ENCODE data around the gene PLET1.
A peak's percentile ranks its signal among the peaks of the same experiment; 100 is the strongest.

Gene PLET1

DNA sequence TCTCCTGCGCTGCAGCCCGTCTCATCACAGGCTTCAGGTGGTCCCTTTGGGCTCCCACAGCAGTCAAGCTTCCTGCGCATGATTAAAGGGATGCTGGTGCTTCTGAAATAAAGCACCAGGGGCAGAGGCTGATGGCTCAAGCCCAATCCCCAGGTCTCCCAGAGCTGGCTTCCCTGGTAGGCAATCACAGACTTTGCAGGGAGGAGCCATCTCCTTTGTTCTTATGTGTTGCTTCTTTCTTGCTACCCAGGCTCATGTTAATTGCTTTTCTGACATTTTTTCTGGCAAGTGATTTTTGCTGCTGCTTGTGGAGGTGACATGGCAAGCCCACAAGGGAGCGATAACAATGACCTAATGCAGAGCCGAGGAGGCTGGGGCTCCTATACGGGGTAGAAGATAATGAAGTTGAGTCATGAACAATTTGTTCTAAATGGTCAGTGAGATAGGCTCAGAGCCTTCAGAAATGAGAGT lies 25.2 kb upstream of the PLET1 start:
- no peak for DNase-seq (ENCODE audit: low read depth in 2 of 3, low spot score in 2 of 3)

DNA sequence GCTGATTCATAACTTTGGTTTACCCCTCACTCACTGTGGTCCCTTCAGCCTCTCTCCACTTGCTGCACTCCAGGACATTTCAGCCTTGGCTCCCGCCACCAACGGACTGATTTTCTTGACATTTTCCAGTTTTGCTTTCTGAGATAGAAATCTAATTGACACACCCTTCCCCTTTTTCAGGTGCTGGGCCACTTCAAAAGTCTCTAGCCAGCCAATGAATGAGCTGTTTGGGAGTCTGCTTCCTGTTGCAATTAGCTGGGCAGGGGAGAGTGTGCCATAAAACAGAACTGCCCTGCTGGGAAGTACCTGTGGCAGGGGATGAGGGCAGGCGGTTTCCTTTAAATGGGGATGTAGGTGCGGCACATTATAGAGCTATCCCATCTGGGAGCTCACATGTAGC lies 21.1 kb upstream of the PLET1 start:
- no peak for DNase-seq (ENCODE audit: low read depth in 2 of 3, low spot score in 2 of 3)

DNA sequence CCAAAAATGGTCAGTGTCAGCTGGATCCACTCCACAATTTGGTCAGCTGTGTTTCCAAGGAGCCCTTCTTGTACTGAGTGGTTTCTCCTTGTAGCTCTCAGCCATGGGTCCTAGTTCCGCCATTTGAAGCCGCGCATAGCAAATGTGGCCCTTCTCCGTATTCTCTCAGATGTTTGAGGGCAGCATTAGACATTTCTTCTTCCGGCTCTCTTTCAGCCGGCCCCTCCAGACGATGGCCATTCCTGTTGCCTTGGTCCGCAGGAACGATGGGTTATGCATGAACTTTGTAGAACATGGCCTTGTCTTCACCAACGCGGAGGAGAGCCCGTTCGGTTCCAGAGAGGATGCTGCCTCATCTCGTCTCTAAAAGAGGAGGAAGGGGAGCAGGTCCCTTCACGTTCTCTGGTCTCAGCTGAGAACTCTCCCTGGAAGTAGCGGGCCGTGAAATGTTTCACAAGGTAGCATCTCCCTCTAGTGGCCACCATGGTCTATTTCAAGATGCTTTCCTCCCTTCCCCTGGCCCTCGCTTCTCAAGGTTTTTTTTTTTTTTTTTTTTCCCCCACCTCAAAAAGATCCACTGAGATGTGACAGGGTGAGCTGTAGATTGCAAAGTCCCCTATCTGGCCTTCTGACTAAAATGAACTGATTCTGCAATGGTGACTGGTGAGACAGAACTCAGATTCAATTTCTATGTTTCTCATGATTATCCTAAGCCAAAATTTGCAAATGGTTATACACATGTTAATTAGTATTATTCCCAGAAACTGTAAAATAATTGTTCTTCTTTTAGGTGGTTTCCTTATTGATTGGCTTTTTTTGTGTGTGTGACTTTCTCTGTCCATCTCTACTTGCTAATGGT lies 19.8 kb upstream of the PLET1 start:
- DNase-seq (ENCODE audit: low read depth in 2 of 3, low spot score in 2 of 3), result peak in 2 of 3 experiments; percentile 40 to 44

DNA sequence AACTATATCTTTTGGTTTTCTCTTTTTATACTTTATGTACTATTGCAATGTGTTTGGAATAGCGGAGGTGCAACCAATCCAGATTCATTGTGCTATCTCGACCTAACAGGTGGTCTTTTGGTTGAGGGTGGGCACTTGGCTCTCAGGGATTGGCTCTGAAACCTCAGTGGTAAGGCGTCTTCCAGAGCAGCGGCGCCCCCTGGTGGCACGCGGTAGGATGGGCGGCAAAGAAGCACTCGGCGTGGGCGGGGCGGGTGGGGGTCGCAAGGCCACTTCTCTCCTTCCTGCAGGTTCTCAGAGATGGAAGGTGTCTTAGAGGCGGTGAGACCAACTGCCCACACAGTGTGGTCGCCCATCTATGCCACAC lies 19.2 kb upstream of the PLET1 start:
- peak; percentile 46 to 77 (median 70) for DNase-seq (ENCODE audit: low read depth in 2 of 3, low spot score in 2 of 3)

DNA sequence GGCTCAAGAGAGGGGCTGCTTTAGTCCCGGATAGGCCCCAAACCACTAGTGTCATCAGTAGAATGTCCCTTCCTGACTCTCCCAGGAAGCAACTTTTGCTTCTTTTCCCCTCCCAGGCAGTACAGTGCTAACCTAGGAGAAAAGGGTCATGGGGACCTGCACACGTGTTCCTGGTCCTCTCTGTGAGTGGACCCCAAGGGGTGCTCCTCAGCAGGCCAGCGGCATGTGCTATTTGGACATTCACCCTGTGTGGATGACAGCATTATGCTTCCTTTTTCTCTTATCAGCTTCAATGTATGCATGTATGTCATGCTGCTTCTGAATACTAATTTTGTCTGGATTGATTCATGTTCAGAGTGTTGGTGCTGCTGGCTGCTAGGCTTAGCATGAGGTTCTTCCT lies 18.1 kb upstream of the PLET1 start:
- DNase-seq (ENCODE audit: low read depth in 2 of 3, low spot score in 2 of 3), result no peak

DNA sequence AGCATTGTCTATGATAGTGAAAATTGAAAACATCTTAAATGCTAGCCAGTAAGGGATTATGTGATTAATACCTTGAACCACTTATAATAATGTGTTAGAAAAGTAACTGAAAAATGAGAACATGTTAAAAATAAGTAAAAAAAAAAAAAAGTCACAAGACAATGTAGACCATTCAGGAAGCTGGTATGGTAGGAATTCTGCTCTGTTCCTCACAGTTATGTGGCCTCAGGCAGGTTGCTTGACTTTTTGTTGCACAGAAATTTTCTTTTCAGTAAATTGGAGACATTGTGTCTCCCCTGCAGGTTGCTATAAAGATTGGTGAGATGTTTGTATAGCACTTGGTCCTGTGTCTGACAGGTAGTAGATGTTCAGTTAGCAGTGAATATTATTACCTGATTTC lies 17.3 kb upstream of the PLET1 start:
- DNase-seq (ENCODE audit: low read depth in 2 of 3, low spot score in 2 of 3), result no peak

DNA sequence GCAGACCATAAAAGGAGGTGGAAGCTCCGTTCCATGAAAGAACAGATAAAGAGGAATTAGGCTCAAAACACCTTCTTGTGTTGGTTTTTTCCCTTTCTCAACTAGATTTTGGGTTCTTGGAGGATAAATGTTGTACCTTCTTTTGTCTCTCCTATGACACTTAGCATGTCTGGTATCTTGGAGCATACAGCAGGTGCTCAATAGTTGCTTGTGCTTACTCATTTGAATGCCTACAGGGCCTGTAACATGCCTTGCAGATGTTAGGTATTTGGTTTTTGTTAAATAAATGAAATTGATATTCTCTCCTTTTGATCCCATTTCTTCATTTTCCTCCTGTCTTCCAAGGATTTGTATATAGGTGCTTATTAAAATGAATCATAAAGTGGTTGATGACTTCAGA lies 16.4 kb upstream of the PLET1 start:
- DNase-seq (ENCODE audit: low read depth in 2 of 3, low spot score in 2 of 3), result no peak

DNA sequence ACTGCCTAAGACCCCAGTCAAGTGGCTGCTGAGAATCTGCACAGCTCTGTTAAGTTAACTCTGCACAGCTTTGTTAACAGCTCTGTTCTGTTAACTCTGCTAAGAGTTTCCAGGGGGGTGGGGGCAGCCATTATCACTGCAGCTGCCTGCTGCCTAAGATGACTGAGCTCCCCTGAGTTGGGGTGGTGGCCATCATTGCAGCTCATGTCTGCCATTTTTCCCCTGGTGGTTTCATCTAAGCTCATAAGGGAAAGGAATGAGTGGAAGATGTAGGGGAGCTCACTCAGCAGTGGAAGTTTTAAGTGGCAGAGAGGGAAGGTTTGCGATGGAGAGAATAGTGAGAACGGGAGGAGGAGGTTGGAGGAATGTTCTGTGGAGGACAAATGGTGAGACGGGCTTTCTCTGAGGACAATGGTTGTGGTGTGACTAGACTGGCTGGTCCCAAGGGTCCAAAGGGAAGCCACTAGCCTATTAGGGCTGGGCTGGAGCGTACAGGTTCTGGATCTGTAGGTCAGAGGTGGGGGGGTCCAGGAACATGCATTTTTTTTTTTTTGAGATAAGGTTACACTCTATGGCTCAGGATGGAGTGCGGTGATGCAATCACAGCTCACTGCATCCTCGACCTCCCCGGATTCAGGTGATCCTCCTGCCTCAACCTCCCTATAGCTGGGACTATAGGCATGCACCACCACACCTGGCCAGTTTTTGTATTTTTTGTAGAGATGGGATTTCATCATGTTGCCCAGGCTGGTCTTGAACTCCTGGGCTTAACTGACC lies 13.5 kb upstream of the PLET1 start:
- DNase-seq (ENCODE audit: low read depth in 2 of 3, low spot score in 2 of 3), result no peak

DNA sequence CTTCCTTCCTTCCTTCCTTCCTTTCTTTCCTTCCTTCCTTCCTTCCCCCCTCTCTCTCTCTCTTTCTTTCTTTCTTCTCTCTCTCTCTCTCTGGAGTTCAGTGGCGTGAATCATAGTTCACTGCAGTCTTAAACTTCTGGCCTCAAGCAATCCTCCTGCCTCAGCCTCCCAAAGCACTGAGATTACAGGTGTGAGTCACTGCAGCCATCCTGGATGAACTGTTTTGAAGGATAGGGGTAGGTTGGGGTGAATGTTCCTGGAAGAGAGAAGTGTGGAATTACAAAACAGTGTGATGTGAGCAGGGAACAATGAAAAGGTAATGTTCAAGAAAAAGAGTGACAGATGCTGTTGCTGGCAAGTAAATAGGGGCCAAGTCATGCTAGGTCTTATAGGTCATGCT lies 12.4 kb upstream of the PLET1 start:
- DNase-seq (ENCODE audit: low read depth in 2 of 3, low spot score in 2 of 3), result no peak

DNA sequence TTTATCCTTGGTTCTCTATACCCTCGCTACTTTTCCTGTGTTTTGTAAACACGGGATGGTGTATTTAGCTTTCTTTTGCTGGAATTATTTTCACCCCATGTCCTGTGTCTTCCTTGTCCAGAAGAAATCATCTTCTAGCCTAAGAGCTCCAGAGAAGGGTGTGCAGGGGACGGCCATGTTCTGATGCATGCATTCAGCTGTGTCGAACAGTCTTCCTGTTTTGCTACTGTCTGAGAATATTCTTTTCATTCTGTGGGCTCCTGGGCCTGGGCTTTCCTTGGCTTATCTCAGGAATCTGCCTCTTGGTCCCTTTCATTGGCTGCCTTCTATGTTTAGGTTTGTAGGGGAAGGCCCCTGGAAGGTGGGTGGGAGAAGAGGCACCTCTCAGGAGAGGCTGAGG lies 10.6 kb upstream of the PLET1 start:
- no peak for DNase-seq (ENCODE audit: low read depth in 2 of 3, low spot score in 2 of 3)

DNA sequence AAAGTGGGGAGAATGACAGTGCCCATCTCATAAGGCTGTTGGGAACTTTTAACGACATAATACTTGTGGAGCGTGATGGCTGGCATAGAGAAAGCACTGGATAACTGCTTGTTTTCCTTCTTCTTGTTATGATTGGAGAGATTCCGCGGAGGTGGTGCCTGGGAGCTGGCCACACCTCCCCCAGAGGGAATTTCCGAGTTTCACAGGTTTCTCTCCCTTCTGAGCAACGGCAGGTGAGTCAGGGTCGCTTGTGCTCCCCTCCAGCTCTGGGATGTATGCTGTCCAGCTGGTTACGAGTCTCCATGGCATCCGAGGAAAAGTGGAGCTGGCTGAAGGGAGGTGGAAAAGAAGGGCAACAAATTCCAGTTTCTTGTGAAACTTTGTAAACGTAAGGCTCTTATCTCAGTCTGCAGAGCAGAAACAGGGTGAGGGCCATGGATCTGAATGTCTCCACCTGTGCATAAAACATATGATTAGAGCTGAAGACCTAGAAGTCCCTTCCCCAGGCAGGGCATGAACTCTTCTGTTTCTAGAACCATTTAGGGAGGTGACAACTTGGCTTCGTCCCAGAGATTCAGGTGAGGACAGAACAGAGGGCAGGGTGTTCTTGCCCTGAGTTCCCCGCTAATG lies 10.0 kb upstream of the PLET1 start:
- DNase-seq (ENCODE audit: low read depth in 2 of 3, low spot score in 2 of 3), result no peak

DNA sequence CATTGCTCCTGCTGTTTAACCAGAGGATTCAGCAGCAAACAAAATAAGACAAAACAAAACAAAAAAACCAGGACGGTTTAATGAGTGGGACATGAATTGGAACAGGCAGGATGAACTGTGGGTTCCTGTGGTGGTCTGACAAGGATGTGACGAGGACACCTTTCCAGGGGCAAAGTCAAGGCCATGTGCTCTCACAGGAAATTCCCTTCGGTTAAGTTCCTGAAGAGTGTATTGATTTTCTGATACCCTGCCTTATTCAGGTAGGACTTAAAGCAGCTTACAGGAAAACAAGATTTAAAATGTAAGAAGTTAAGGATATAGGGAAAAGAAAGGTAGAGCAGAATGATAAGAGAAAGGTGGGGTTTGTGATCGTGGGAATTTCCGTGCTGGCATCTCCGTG lies 8.5 kb upstream of the PLET1 start:
- no peak for DNase-seq (ENCODE audit: low read depth in 2 of 3, low spot score in 2 of 3)

DNA sequence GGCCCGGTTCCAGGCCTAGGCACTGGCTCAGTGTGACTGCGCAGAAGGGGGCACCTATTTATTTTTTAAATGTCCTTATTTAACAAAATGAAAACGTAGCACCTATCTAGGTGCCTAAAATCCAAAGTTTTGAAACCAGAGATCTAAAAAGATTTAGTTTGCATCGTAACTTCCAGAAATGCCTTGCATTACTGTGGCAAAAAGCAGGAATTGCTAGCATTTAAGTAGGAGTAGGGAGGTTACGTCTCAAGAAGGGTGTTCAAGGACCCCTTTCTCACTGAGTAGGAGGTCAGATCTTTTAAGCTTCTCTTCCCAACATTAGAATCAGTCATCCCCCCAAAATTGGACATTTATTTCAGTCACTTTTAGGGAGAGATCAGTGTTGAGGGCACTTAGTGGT lies 7.7 kb upstream of the PLET1 start:
- no peak for DNase-seq (ENCODE audit: low read depth in 2 of 3, low spot score in 2 of 3)

DNA sequence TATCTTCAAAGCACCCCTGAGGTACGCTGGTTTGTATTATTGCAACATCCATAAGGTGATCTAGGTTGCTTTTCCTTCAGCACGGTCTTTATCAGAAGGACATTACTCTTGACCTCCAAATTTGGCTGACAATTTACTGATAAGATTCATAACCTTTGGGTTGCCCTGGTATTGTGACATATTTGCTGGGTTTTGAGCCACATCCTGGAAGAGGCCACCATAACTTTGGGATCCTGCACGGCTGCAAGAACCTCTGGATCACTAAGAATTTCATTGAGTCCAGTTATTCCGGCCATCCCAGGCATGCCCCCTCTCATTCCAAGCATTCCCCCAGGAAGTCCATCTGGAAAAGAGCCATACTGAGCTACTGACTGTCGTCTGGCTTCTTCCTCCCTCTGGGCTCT lies 6.5 kb upstream of the PLET1 start:
- DNase-seq (ENCODE audit: low read depth in 2 of 3, low spot score in 2 of 3), result no peak

DNA sequence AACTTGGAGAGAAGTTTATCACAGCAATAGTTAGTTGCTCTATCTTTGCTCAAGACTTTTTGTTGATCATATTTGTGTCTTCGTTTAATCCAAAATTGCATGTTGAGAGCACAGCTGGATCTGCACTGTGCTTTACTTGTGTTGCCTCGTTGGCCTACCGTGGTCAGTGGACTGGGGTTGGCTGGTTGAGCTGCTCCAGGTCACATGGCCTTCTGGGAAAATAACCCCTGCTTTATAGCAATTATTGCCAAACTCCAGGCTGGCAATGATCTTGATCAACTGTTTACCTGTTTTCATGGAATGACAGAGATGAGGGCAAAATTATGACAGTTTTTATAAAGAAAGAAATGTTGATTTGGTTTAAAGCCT lies 5.7 kb upstream of the PLET1 start:
- DNase-seq (ENCODE audit: low read depth in 2 of 3, low spot score in 2 of 3), result no peak

DNA sequence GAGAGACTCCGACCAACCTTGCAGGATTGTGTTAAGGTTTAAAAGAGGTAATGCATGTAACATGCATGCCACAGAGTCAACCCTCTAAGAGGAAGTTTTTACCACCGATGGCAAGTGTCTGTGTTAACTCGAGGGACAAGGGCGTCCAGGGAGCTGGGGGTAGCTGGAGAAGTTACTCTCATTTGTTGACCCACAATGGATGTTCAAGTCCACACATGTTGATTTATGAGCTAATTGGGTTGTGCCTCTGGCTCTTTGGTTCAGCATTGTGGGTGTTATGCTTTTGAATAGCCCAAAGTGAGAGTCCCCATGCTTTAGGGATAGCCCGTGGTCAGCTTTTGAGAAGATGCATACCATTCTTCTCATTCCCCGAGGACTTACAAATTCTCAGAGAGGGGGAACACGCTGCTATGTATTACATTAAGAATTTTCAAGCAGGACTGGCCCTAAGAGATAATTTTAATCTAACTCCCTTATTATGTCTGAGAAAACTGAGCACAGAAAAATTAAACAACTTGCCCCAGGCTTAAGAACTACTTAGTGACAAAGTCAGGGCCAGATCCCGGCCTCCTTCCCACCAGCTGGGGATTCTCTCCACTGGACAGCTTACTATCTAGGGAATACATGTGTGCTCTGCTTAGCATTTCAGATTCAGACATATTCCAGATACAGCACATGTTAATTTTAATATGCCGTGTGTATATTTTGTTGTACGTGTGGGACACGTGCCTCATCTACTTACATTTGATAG lies 5.2 kb upstream of the PLET1 start:
- DNase-seq (ENCODE audit: low read depth in 2 of 3, low spot score in 2 of 3), result no peak

DNA sequence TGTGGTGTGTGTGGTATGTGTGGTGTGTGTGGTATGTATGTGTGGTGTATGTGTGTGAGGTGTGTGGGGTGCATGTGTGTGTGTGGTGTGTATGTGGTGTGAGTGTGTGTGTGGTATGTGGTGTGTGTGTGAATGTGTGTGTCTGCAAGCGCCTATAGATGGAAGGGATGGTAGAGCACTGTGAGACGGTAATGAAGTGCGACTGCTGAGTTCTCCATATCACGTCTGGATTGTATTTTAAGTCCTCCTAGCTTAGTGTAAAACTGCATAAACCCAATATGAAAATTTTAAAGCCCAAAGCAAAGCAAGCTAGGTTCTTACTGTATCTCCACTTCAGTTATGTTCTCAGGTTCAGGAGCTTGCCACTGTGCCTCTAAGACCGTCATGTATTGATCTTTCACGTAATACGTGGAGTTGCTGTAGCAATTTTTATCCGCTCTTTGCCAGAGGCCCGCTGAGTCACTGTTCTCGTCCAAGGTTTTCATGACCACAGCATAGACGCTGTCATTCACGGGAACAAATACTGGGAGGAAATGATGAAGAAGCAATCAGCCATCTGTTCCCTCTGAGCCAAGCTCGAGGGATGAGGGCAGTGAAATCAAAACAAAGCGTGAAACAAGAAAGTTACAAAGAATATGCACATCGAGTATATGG lies 5.5 kb downstream of the PLET1 start:
- DNase-seq (ENCODE audit: low read depth in 2 of 3, low spot score in 2 of 3), result no peak

DNA sequence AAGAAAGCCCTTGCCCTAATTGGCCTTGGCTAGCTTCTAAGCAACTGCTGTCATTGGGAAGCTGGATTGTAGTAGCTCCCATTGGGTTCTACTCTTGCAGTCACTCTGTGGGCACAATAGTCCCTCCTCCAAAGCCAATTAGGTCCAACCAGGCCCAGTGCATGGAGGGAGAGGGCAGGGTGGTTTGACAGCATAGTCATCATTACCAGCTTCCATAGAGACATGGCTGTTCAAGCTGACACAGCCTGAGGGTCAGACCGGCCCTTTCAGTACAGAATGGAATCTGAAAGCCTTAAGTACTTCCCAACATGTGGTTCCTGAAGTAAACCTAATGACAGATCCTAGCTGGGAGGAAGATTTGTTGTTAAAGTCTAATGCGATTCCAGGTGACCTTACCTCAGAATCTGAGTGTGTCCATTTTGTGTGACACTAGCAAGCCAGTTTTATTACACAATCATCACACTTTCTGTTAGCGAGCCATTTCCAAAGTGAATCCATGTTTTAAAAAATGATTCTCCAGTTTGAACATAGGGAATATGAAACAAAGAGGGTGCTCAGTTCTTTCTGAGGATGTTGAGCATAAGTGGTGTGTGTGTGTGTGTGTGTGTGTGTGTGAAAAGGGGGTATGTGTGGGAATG lies 6.9 kb downstream of the PLET1 start:
- DNase-seq (ENCODE audit: low read depth in 2 of 3, low spot score in 2 of 3), result no peak

DNA sequence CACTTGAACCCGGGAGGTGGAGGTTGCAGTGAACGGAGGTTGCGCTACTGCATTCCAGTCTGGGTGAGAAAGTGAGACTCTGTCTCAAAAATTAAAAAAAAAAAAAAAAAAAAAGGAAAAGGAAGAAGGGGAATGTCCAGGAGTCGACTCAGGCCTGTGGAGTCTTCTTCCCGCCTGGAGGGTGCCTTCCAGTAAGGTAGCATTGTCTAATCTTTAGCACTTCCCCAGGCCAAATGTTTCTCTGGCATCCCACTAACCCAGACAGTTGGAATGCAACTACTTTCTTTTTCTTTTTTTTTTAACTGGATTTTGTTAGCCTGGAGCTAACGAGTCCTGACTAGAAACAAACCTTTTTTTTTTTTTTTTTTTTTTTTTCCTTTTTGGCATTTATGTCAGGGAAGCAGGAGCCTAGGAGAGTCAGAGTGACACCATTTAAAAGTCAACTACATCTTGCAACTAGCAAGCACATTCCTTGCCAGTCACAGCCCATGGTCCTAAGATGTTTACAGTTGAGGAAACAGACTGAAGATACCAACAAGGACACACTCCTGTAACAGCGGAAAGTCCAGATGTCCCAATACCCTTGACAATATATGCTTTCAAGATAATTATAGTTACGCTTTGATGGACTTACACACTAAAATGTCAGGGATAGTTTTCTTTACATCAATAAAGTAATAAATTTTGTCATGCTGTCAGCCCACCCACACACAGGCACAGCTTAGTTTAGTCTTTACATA lies 10.6 kb downstream of the PLET1 start:
- no peak for DNase-seq (ENCODE audit: low read depth in 2 of 3, low spot score in 2 of 3)

DNA sequence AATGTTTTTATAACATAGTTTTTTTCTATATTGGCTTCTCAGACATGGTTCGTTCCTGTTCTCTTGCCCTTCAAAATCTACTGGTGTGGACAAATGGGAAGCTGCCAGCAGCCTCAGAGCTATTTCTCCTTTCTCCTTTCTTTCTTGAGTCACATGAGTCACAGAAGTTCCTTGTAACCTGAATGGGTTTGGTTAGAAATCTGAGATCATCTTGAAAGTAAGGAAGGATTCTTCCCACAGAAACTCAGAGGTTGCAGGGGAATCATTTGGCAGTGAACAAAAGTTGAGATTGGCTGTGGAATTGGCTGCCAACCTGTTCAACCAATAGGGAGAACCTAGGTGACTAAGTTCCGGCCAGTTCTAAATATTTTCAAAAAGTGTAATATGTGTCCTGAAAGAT lies 12.5 kb downstream of the PLET1 start:
- DNase-seq (ENCODE audit: low read depth in 2 of 3, low spot score in 2 of 3), result no peak

Measured in activated CD8-positive, alpha-beta memory T cell treated with anti-CD3 and anti-CD28 coated beads for 48 hours (primary cell).